NCI-H69 (cell line): ENCODE results near the gene IGF2R.

Source experiments
- DNase-seq: peaks from one replicate; lab custom pipeline; 2025; lab: John Stamatoyannopoulos, UW

The IGF2R gene

GRCh38 chr6:160028487-160029275, 59.8 kb downstream of the IGF2R start:
- no peak for DNase-seq

GRCh38 chr6:160029525-160029924, 60.6 kb downstream of the IGF2R start:
- DNase-seq, result no peak

- no peak for DNase-seq
These were observed 61.2 kb downstream of the IGF2R start for GRCh38 chr6:160030103-160030502.

- DNase-seq, result no peak
These were observed 62.6 kb downstream of the IGF2R start for GRCh38 chr6:160031442-160031841.

GRCh38 chr6:160031871-160032270, 63.0 kb downstream of the IGF2R start:
- DNase-seq, result no peak

- DNase-seq, result no peak
These were observed 63.7 kb downstream of the IGF2R start for GRCh38 chr6:160032538-160032937.

GRCh38 chr6:160034036-160034930, 65.4 kb downstream of the IGF2R start:
- DNase-seq, result no peak

- no peak for DNase-seq
These were observed 66.4 kb downstream of the IGF2R start for GRCh38 chr6:160035241-160035640.

- DNase-seq, result no peak
These were observed 66.9 kb downstream of the IGF2R start for GRCh38 chr6:160035693-160036330.

GRCh38 chr6:160036331-160036695, 67.4 kb downstream of the IGF2R start:
- DNase-seq, result no peak

- DNase-seq, result no peak
These were observed 67.9 kb downstream of the IGF2R start for GRCh38 chr6:160036790-160037206.

- DNase-seq, result no peak
These were observed 69.6 kb downstream of the IGF2R start for GRCh38 chr6:160038479-160038878.

GRCh38 chr6:160039441-160039840, 70.6 kb downstream of the IGF2R start:
- DNase-seq, result no peak

GRCh38 chr6:160040055-160040454, 71.2 kb downstream of the IGF2R start:
- DNase-seq, result no peak

- DNase-seq, result no peak
These were observed 71.8 kb downstream of the IGF2R start for GRCh38 chr6:160040527-160041264.

GRCh38 chr6:160041608-160042007, 72.7 kb downstream of the IGF2R start:
- no peak for DNase-seq

GRCh38 chr6:160042014-160042773, 73.3 kb downstream of the IGF2R start:
- no peak for DNase-seq

- DNase-seq, result no peak
These were observed 74.0 kb downstream of the IGF2R start for GRCh38 chr6:160042788-160043301.

- DNase-seq, result no peak
These were observed 74.9 kb downstream of the IGF2R start for GRCh38 chr6:160043784-160044183.

- no peak for DNase-seq
These were observed 75.8 kb downstream of the IGF2R start for GRCh38 chr6:160044687-160045086.

GRCh38 chr6:160048471-160048870, 79.6 kb downstream of the IGF2R start:
- no peak for DNase-seq
